CD4-positive, alpha-beta T cell treated with Interleukin-6 at 100 ng/mL for 8 hours (primary cell): ENCODE results near the gene FAM131A.

Experiments
- DNase-seq: peaks from one replicate; pipeline ENCODE4 v3.0.0-alpha.2; 2020; ENCODE audit warnings: mixed read lengths, low spot score

The FAM131A gene

GRCh38 chr3:184337399-184337714 is at the start of gene FAM131A:
FAM131A (plus strand) TSS chr3:184337600; CDS start chr3:184337631, 31 bp downstream.
- no peak for DNase-seq

- DNase-seq, result peak; percentile 40
These were observed 47.9 kb upstream of the FAM131A start for GRCh38 chr3:184289426-184289938.

GRCh38 chr3:184290331-184290730 is 47.1 kb upstream of the FAM131A start:
- DNase-seq, result no peak

GRCh38 chr3:184291044-184291737 is 46.2 kb upstream of the FAM131A start:
- DNase-seq, result no peak

- no peak for DNase-seq
These were observed 45.5 kb upstream of the FAM131A start for GRCh38 chr3:184291738-184292445.

GRCh38 chr3:184295771-184296170 is 41.6 kb upstream of the FAM131A start:
- DNase-seq, result no peak

- no peak for DNase-seq
These were observed 40.8 kb upstream of the FAM131A start for GRCh38 chr3:184296616-184297015.

- peak; percentile 98 for DNase-seq
These were observed 38.5 kb upstream of the FAM131A start, which contains the start of gene PSMD2 for GRCh38 chr3:184298759-184299487. PSMD2 (plus strand) TSS chr3:184299241; CDS start chr3:184299267, 26 bp downstream.

GRCh38 chr3:184299488-184300377 is 37.7 kb upstream of the FAM131A start:
- no peak for DNase-seq

- DNase-seq, result no peak
These were observed 37.1 kb upstream of the FAM131A start for GRCh38 chr3:184300378-184300720.

- DNase-seq, result no peak
These were observed 31.8 kb upstream of the FAM131A start for GRCh38 chr3:184305577-184305976.

- DNase-seq, result no peak
These were observed 30.9 kb upstream of the FAM131A start for GRCh38 chr3:184306341-184306972.

GRCh38 chr3:184307915-184308314 is 29.5 kb upstream of the FAM131A start:
- DNase-seq, result no peak

GRCh38 chr3:184308744-184309143 is 28.7 kb upstream of the FAM131A start:
- DNase-seq, result no peak

- no peak for DNase-seq
These were observed 25.8 kb upstream of the FAM131A start for GRCh38 chr3:184311633-184312032.

- DNase-seq, result peak; percentile 92
These were observed 23.1 kb upstream of the FAM131A start, which contains the start of gene EIF4G1 for GRCh38 chr3:184314363-184314699. EIF4G1 (plus strand) TSS chr3:184314606; CDS start chr3:184315797, 1,191 bp downstream.

- DNase-seq, result peak; percentile 58
These were observed 22.5 kb upstream of the FAM131A start for GRCh38 chr3:184314700-184315542.

GRCh38 chr3:184315543-184315867 is 21.9 kb upstream of the FAM131A start:
- no peak for DNase-seq

GRCh38 chr3:184315871-184316661 is 21.3 kb upstream of the FAM131A start:
- no peak for DNase-seq

GRCh38 chr3:184316792-184317191 is 20.6 kb upstream of the FAM131A start:
- no peak for DNase-seq
